MM.1S (cell line): ENCODE data around the gene MATR3.

Source experiments
- DNase-seq: peaks from one replicate; pipeline ENCODE4 v3.0.0-alpha.2; 2015
- H2AFZ ChIP-seq: fragments of 300-600 bp; sonication (generic); 2 replicates; pipeline ENCODE4 v1.6.0; 2016; ENCODE audit warnings: antibody characterized with exemption, low read length
- H3F3A ChIP-seq: fragments of 300-600 bp; sonication (generic); 2 replicates; pipeline ENCODE4 v1.6.1; 2016; ENCODE audit warnings: mild to moderate bottlenecking, antibody characterized with exemption, low read length, moderate library complexity, mixed read lengths; ENCODE audit not compliant: insufficient read depth
- H3K27ac ChIP-seq: fragments of 300-600 bp; sonication (generic); 2 replicates; pipeline ENCODE4 v1.5.1; 2016; ENCODE audit warnings: mild to moderate bottlenecking, low read length
- H3K27me3 ChIP-seq: fragments of 300-600 bp; sonication (generic); replicated peaks from 2 replicates; pipeline ENCODE4 v1.6.0; 2016; ENCODE audit warnings: low read length; ENCODE audit not compliant: insufficient read depth
- H3K36me3 ChIP-seq: fragments of 300-600 bp; sonication (generic); replicated peaks from 2 replicates; pipeline ENCODE4 v1.6.1; 2016; ENCODE audit warnings: mild to moderate bottlenecking, low read length, mixed read lengths; ENCODE audit not compliant: insufficient read depth
- H3K4me1 ChIP-seq: fragments of 300-600 bp; sonication (generic); 2 replicates; pipeline ENCODE4 v1.6.1; 2016; ENCODE audit warnings: low read length, mixed read lengths
- H3K4me2 ChIP-seq: fragments of 300-600 bp; sonication (generic); 2 replicates; pipeline ENCODE4 v1.6.0; 2016; ENCODE audit warnings: low read depth, low read length
- H3K4me3 ChIP-seq: fragments of 300-600 bp; sonication (generic); 2 replicates; pipeline ENCODE4 v1.5.1; 2016; ENCODE audit warnings: low read length, mixed read lengths
- H3K79me2 ChIP-seq: fragments of 300-600 bp; sonication (generic); 2 replicates; pipeline ENCODE4 v1.6.1; 2016; ENCODE audit warnings: mixed run types, low read length, mixed read lengths
- H3K9ac ChIP-seq: fragments of 300-600 bp; sonication (generic); 2 replicates; pipeline ENCODE4 v1.6.1; 2016; ENCODE audit warnings: low read length, mixed read lengths
- H3K9me2 ChIP-seq: fragments of 300-600 bp; sonication (generic); replicated peaks from 2 replicates; pipeline ENCODE4 v1.6.1; 2016; ENCODE audit warnings: mild to moderate bottlenecking, low read length, mixed read lengths; ENCODE audit not compliant: insufficient read depth
- H3K9me3 ChIP-seq: fragments of 300-600 bp; sonication (generic); replicated peaks from 2 replicates; pipeline ENCODE4 v1.6.1; 2016; ENCODE audit warnings: mild to moderate bottlenecking, low read length, mixed read lengths; ENCODE audit not compliant: insufficient read depth
- H4K20me1 ChIP-seq: fragments of 300-600 bp; sonication (generic); 2 replicates; pipeline ENCODE4 v1.6.1; 2016; ENCODE audit warnings: mild to moderate bottlenecking, low read length, moderate library complexity, mixed read lengths; ENCODE audit not compliant: insufficient read depth
- CTCF ChIP-seq: fragments of 300-600 bp; sonication (generic); IDR thresholded peaks from 2 replicates; pipeline ENCODE4 v1.5.1; 2016; ENCODE audit warnings: antibody characterized with exemption, low read length, mixed read lengths
- EZH2 ChIP-seq: fragments of 300-600 bp; sonication (generic); optimal IDR thresholded peaks from 2 replicates; pipeline ENCODE3; 2017; ENCODE audit warnings: low read depth, mild to moderate bottlenecking, antibody characterized with exemption, low read length, mixed read lengths
- EZH2phosphoT487 ChIP-seq: fragments of 300-600 bp; sonication (generic); IDR thresholded peaks from 2 replicates; pipeline ENCODE4 v1.6.1; 2018; ENCODE audit warnings: antibody characterized with exemption, low read length

MATR3 gene

GRCh38 chr5:139377226-139377625, 83.7 kb downstream of the MATR3 start:
- Histone ChIP-seq H3K9me2 (no peaks in the 10 kb centered on the region), H4K20me1 (no peaks in the 10 kb centered on the region)

GRCh38 chr5:139378101-139378825, 84.7 kb downstream of the MATR3 start:
- no peak overlapping the region for H3K27ac ChIP-seq
- no peaks in the 10 kb centered on the region for H3K9me2 ChIP-seq
- no peaks in the 10 kb centered on the region for H3K9me3 ChIP-seq
- no peak overlapping the region for H2AFZ ChIP-seq
- H3K4me3 ChIP-seq: no peak overlapping the region
- H3K79me2 ChIP-seq: no peaks in the 10 kb centered on the region
- H3K36me3 ChIP-seq: no peaks in the 10 kb centered on the region
- no peak for TF ChIP-seq EZH2phosphoT487
- TF ChIP-seq CTCF: no peak
- no peak for TF ChIP-seq EZH2
- no peaks in the 10 kb centered on the region for H4K20me1 ChIP-seq
- no peak for DNase-seq
- H3K4me2 ChIP-seq: no peak overlapping the region
- H3K9ac ChIP-seq: no peak overlapping the region
- H3F3A ChIP-seq: peaks cover 7% of the 10 kb centered on the region; the same call in 1 of the 2 replicates
- H3K27me3 ChIP-seq: no peaks in the 10 kb centered on the region
- H3K4me1 ChIP-seq: no peaks in the 10 kb centered on the region

More at GRCh38 chr5:139377226-139377625, 83.7 kb downstream of the MATR3 start:
- no peak for TF ChIP-seq CTCF
- TF ChIP-seq EZH2phosphoT487: no peak
- TF ChIP-seq EZH2: no peak
- H3K4me2 ChIP-seq: no peak overlapping the region
- no peak overlapping the region for H3K27ac ChIP-seq
- no peaks in the 10 kb centered on the region for H3K4me1 ChIP-seq
- no peaks in the 10 kb centered on the region for H3K9me3 ChIP-seq
- H3K9ac ChIP-seq: no peak overlapping the region
- no peaks in the 10 kb centered on the region for H3F3A ChIP-seq
- no peaks in the 10 kb centered on the region for H3K79me2 ChIP-seq
- no peaks in the 10 kb centered on the region for H3K27me3 ChIP-seq
- DNase-seq: no peak
- no peaks in the 10 kb centered on the region for H3K36me3 ChIP-seq
- H2AFZ ChIP-seq: no peak overlapping the region
- H3K4me3 ChIP-seq: no peak overlapping the region

GRCh38 chr5:139378941-139379361, 85.4 kb downstream of the MATR3 start:
- Histone ChIP-seq H3F3A (peaks cover 13% of the 10 kb centered on the region), H3K4me2 (no peak overlapping the region), H3K27ac (no peak overlapping the region), H3K9ac (no peak overlapping the region), H3K36me3 (no peaks in the 10 kb centered on the region), H3K79me2 (no peaks in the 10 kb centered on the region), H3K9me2 (no peaks in the 10 kb centered on the region), H3K4me1 (no peaks in the 10 kb centered on the region), H3K9me3 (no peaks in the 10 kb centered on the region), H3K27me3 (no peaks in the 10 kb centered on the region), H3K4me3 (no peak overlapping the region), H2AFZ (no peak overlapping the region), H4K20me1 (no peaks in the 10 kb centered on the region)
- DNase-seq: no peak
- TF ChIP-seq CTCF (no peak), EZH2 (no peak), EZH2phosphoT487 (no peak)
